ENCODE results near the gene SREBF2.
A peak's percentile ranks its signal among the peaks of the same experiment; 100 is the strongest.

The SREBF2 gene

GRCh38 chr22:41923595-41924276, 90.8 kb downstream of the SREBF2 start:
- DNase-seq, result no peak

GRCh38 chr22:41925783-41926460, 93.0 kb downstream of the SREBF2 start:
- DNase-seq, result no peak

- DNase-seq, result no peak
Measured at GRCh38 chr22:41927813-41928212, 94.9 kb downstream of the SREBF2 start.

- DNase-seq, result no peak
Measured at GRCh38 chr22:41928593-41929417, 95.9 kb downstream of the SREBF2 start.

GRCh38 chr22:41929418-41929810, 96.5 kb downstream of the SREBF2 start:
- no peak for DNase-seq

- no peak for DNase-seq
Measured at GRCh38 chr22:41931701-41932269, 98.9 kb downstream of the SREBF2 start.

DNA sequence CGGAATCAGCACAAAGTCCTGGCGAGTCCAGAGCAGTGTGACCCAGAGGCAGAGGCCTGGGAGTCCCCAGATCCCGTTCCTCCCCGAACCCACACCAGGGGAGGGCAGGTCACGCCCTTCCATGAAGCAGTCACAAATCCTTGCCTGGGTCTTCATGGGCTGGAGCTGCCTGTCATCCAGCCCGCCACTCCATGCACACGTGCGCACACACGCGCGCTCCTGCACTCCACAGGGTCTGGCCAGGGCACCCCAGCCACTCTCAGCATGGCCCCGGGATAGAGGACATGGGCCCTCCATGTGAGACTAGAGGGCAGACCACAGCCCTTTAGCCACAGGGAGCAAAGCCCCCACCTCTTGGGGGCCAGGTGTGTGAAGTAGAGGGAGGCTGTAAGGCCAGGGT, 99.4 kb downstream of the SREBF2 start:
- no peak for DNase-seq

GRCh38 chr22:41933411-41934177, 100.7 kb downstream of the SREBF2 start:
- DNase-seq, result no peak

GRCh38 chr22:41934284-41935014, 101.5 kb downstream of the SREBF2 start:
- DNase-seq, result no peak

DNA sequence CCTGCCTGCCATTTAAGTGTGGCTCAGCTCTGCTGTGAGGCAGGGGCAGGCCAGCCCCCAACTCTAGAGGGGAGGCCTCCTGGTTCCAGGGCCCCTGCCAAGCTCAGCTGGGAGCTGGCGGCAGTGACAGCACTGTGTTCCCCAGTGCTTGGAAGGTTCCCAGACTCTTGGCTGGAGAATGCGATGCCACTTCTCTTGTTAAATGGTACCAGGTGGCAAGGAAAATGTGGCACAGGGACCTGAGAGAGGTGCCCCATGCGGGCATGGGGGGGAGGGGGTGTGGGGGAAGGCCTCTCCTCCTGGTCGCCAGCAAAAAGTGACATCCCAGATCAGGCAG, 102.1 kb downstream of the SREBF2 start:
- DNase-seq, result no peak

DNA sequence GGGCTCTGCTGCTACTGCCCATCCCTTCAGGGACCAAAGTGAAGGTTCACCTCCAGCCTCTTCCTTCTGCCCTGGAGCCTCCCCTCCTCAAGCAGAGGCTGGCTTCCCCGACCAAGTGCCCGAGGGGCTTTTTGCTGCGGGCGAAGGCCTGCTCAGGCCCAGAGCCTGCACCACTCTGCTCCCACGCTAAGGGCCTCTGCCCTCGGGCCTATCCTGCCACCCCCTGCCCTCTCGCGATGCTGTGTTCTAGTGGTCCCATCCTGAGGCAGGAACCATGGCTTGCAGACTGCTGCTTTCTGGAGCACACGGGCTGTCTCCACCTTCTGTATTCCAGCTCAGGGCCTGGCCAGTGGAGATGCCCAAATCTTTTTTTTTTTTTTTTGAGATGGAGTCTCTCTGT, 102.6 kb downstream of the SREBF2 start:
- DNase-seq, result no peak

GRCh38 chr22:41936894-41937169, 103.9 kb downstream of the SREBF2 start:
- no peak for DNase-seq

DNA sequence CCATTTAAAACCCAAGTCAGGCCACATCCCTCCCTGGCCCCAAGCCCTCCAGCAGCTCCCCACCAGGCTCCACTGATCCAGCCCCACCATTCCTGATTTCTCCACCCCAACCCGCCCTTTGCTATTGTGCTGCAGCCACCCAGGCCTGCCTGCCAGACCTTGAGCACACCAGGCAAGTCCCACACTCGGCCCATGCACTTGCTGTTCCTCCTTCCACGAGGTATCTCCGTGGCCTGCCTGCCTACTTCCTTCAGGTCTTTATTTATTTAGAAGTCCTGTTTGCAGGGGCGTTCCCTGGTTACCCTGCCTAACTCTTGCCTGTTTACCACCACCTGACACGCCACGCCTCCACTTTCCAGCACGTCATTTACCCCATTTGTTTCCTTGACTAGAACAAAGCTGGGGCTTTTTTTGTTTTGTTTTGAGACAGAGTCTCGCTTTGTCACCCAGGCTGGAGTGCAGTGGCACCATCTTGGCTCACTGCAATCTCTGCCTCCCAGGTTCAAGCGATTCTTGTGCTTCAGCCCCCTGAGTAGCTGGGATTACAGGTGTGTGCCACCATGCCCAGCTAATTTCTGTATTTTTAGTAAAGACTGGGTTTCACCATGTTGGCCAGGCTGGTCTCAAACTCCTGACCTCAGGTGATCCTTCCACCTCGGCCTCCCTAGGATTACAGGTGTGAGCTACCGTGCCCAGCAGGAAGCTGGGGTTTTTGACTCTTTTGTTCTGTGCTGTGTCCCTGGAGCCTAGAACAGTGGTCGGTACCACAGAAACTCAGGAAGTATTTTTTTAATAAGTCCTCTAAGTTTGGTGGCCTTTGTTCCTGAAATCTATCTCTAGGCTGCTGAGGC, 107.3 kb downstream of the SREBF2 start:
- no peak for DNase-seq

DNA sequence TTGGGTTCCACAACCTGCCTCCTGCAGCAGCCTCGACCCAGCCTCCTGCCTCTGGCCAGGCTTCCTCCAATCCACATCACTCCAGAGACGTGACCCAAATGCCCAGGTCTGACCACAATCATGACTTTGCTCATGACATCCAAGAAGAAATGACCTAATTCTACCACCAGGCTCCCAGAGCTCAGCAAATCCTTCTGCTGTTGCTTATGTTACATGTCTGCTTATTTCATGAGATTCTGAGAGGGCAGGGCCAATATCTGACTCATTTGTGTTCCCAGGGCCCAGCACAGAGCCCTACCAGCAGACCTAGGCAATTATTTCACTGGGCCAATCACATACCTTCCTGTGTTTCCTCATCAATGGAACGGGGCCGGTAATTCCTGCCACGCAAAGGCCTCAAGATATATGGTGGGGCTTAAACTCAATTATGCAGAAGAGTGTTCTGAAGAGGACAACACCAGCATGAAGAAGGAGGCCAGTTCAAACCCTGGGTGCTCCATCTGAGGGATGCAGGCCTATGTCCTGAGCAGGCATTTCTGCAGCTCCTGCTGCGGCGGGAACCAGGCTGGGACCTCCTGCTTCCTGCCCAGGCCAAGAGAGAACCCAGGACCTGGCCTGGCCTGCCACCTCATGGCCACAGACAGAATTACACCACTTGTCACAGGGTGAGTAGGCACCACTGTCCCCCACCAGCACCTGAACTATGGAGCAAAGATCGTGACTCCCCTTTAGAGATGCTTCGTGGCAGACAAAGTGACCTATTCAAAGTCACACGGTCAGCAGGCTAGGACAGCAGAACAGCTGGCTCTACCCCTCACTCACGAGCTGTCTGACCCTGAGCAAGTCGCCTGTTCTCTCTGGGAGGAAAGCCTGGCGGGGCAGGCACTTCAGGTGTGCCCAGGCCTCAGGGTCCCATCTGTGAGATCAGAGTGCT, 108.2 kb downstream of the SREBF2 start:
- DNase-seq, result peak; percentile 87

DNA sequence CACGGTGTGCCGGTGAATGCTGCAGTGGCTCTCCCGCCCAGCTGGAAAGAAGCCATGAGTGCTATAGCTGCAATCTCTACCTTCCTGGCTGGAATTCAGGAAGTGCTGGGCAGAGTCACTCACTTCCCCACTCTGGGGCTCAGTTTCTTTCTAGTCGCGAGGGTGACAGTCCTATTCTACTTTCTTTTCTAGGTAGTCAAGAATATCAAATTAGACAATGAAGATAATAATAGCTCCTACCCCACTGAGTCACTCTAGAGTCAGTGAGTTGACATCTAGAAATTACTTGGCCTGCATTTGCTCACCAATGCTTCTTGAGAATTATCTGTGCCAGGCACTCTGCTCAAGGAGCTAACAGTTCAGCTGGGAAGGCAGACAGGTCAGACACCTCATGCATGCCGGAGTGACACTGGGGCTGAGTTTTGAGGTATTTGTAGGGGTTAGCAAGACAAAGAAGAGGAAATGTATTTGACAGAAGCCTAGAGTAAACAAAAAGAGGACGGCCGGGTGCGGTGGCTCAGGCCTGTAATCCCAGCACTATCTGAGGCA, 110.8 kb downstream of the SREBF2 start:
- DNase-seq, result no peak

- peak; percentile 98 for DNase-seq
Measured at GRCh38 chr22:41946629-41947423, 113.9 kb downstream of the SREBF2 start, which contains the start of gene CENPM. CENPM (minus strand) TSS chr22:41947152; CDS start chr22:41947076, 76 bp downstream.

- no peak for DNase-seq
Measured at GRCh38 chr22:41947424-41948080, 114.6 kb downstream of the SREBF2 start.

- no peak for DNase-seq
Measured at GRCh38 chr22:41948142-41948541, 115.2 kb downstream of the SREBF2 start.

Measured in right forelimb (tissue), 1 donor.